Activated CD4-positive, alpha-beta T cell treated with anti-CD3 and anti-CD28 coated beads, Interleukin-2, amount 10 ng/mL, durations not matched to agents 24 days and 14 days (primary cell): ENCODE results near the gene CHST8. TPM values are rescaled to one million over a fixed set of nuclear protein-coding genes. Genes with fewer than 3 reads are reported as not detected.
"Not testable (repeated sequence)": the region's sequence is repeated elsewhere in the genome, so short reads cannot be mapped to it uniquely, and the experiment has no call there.

Experiments used
- DNase-seq: peaks from one replicate; pipeline ENCODE4 v3.0.0; 2022
- H3K27ac Mint-ChIP-seq: one replicate; pipeline ENCODE4 v1.8.0; 2022; ENCODE audit warnings: mild to moderate bottlenecking, mixed read lengths
- H3K27me3 Mint-ChIP-seq: one replicate; pipeline ENCODE4 v1.8.0; 2022; ENCODE audit warnings: mixed read lengths
- H3K36me3 Mint-ChIP-seq: one replicate; pipeline ENCODE4 v1.8.0; 2022; ENCODE audit warnings: low read depth, mild to moderate bottlenecking, mixed read lengths
- H3K4me1 Mint-ChIP-seq: one replicate; pipeline ENCODE4 v1.8.0; 2021; ENCODE audit warnings: mixed read lengths
- H3K4me3 Mint-ChIP-seq: one replicate; pipeline ENCODE4 v1.8.0; 2022; ENCODE audit warnings: mild to moderate bottlenecking, moderate library complexity, mixed read lengths
- H3K9me3 Mint-ChIP-seq: one replicate; pipeline ENCODE4 v1.8.0; 2021; ENCODE audit warnings: mixed read lengths
- intact Hi-C: fragments of 100-400 bp; cut with micrococcal nuclease; formaldehyde crosslinking; loops from one replicate; pipeline ENCODE4 v1.15.1; 2023
- total RNA-seq: library from RNA; stranded (reverse); gene quantifications from 2 replicates; pipeline ENCODE4 v1.2.3, GENCODE V29; 2022

Gene CHST8
- total RNA-seq, 1 donor from 2014 or later, result not detected

DNA sequence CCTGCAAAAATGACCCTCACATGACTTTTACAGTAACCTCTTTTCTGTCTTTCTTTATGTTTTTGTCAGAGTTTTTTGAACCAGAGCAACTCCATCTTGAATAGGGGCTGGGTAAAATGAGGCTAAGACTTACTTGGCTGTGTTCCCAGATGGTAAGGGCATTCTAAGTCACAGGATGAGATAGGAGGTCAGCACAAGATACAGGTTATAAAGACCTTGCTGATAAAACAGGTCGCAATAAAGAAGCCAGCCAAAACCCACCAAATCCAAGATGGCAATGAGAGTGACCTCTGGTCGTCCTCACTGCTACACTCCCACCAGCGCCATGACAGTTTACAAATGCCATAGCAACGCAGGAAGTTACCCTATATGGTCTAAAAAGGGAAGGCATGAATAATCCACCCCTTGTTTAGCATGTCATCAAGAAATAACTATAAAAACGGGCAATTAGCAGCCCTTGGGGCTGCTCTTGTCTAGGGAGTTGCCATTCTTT, 15.9 kb upstream of the CHST8 start:
- DNase-seq, H3K27ac Mint-ChIP-seq, H3K9me3 Mint-ChIP-seq, H3K4me3 Mint-ChIP-seq, H3K36me3 Mint-ChIP-seq, H3K27me3 Mint-ChIP-seq, H3K4me1 Mint-ChIP-seq, intact Hi-C loops: not testable (repeated sequence)

DNA sequence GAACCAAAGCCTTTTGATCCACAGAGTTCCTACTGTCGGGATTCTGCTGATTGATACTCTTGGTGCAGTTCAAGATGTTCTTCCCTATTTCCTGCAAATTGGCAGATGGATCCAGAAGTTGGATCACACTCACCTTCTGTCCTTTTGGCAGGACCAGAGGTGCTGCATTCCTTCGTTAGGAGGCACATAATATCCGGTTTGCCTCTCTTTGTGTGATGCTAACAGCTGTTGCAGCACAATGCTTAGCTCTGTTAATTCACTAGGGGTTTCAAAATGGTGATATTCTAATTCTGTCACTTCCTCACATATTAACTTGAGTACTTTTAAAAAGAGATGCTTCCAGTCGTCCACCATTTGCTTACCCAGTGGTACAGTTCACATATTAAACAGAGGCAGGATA, 15.2 kb upstream of the CHST8 start:
- Mint-ChIP-seq H3K36me3 (no peaks in the 10 kb centered on the region), H3K27me3 (no peaks in the 10 kb centered on the region), H3K4me3 (no peak overlapping the region), H3K27ac (no peak overlapping the region), H3K4me1 (no peaks in the 10 kb centered on the region), H3K9me3 (peaks cover 3% of the 10 kb centered on the region)
- no peak for DNase-seq
- intact Hi-C loops, result no loop called here

DNA sequence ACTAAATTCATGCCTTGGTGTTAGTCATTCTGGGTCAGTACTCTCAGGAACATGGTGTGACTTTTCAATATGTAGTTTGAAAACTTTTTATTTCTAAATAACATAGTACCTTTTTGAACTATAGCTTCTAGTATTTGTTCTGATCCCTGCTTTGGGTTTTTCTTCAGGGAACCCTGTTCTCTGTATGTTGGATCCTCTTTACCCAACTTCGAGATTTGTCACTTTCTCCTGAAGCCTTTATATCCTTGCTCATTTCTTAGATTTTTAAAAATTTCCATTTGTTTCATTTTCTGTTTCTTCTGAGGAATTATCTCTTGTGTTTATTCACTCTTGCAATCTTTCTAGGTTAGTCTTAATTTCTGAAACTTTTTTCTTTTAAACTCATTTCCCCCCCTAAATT, 12.4 kb upstream of the CHST8 start:
- intact Hi-C loops, result no loop called here
- Mint-ChIP-seq H3K27me3 (no peaks in the 10 kb centered on the region), H3K9me3 (no peaks in the 10 kb centered on the region), H3K27ac (no peak overlapping the region), H3K4me1 (no peaks in the 10 kb centered on the region), H3K36me3 (no peaks in the 10 kb centered on the region), H3K4me3 (no peak overlapping the region)
- DNase-seq, result no peak

DNA sequence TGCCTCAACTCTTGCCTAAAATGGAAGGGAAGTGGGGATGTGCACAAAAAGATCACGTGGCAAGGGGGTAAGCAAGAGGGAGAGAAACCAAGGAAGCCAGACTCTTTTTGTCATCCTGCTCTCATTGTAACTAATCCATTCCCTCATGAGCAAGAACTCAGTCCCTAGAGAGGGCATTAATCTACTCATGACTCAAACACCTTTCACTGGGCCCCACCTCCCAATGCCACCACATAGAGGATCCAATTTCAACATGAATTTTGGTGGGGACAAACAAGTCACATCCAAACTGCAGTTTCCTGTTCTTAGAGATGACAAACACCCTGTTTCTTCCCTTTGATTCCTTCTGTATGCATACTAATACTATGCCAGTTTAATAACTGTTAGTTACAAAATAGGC, 11.2 kb upstream of the CHST8 start:
- no peak for DNase-seq
- H3K36me3 Mint-ChIP-seq, result no peaks in the 10 kb centered on the region
- H3K9me3 Mint-ChIP-seq, result no peaks in the 10 kb centered on the region
- H3K27me3 Mint-ChIP-seq, result no peaks in the 10 kb centered on the region
- no peaks in the 10 kb centered on the region for H3K4me1 Mint-ChIP-seq
- H3K27ac Mint-ChIP-seq, result no peak overlapping the region
- no peak overlapping the region for H3K4me3 Mint-ChIP-seq
- intact Hi-C loops, result no loop called here

DNA sequence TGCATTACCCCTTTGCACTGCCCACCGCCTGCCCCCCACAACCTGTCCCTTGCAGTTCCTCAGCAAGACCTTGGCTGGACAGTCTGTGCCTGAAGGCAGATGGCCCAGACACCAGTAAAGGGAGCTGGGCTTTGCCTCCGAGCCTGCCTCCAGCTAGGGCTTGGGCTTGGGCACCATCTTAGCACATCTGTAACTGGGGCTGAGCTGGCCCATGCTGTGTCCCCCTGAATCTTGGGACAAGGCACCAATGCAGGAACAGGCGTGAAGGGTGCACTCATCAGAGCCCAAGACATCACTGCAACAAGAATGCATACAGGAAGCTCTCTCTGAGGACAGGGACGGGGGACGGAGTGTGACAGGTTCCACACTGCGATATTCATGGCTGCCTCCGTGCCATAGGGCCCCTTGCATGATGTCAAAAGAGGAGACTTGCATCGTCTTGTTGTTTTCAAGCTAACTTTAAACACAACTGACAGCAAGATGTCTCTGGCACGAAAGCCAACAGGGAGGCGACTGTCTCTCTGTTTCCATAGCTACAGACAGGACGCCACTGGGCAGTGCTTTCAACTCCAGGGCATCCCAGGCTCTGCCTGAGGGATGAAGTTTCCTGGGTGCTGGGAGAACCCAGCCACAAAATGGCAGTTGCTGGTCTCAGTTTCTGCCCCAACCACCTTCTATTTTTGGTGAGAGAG, 8.7 kb upstream of the CHST8 start:
- no peaks in the 10 kb centered on the region for H3K9me3 Mint-ChIP-seq

DNA sequence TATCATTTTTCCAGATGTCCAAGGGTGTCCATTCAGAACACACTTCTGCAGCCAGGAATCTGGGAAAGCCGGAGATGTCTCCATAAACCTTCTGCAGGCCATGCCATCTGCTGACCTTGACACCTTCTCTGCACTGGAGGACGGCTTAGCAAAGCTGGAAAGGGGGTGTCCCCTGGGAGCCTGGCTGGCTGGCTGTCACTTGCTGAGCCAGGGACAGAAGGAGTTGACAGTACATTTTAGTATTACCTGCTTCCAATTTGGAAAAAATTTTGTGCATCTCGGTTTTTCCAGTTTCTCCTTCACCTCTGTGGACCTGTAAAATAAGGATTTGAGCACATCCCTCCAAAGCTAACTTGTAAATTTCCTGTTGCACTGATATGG, 8.1 kb upstream of the CHST8 start:
- Mint-ChIP-seq H3K9me3 (no peaks in the 10 kb centered on the region), H3K27ac (no peak overlapping the region), H3K4me1 (no peaks in the 10 kb centered on the region), H3K36me3 (no peaks in the 10 kb centered on the region), H3K27me3 (no peaks in the 10 kb centered on the region), H3K4me3 (no peak overlapping the region)
- intact Hi-C loops, result no loop called here
- no peak for DNase-seq

More for the DNA sequence above, 8.7 kb upstream of the CHST8 start:
- no peak overlapping the region for H3K4me3 Mint-ChIP-seq
- no peaks in the 10 kb centered on the region for H3K27me3 Mint-ChIP-seq
- intact Hi-C loops, result no loop called here
- no peaks in the 10 kb centered on the region for H3K36me3 Mint-ChIP-seq
- no peak overlapping the region for H3K27ac Mint-ChIP-seq
- no peaks in the 10 kb centered on the region for H3K4me1 Mint-ChIP-seq
- no peak for DNase-seq

DNA sequence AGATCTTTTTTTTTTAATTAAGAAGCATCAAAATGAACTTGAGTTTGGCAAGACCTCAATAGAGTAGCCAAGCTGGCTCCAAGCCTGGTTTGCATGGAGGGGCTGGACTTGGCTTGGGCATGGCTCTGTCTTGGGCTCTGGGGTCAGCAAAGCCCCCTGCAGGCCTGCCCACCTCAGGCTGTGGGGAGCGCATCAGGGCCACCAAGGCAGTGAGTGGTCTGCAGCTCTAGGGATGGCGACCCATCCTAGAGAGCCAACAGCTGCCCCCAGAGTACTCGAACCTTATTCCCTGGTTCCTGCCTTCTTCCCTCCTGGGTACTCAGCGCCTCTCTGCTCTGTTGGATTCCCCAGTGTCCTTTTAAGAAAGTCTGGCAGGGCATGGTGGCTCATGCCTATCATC, 5.4 kb upstream of the CHST8 start:
- H3K4me3 Mint-ChIP-seq, result no peak overlapping the region
- DNase-seq, result no peak
- H3K9me3 Mint-ChIP-seq, result no peaks in the 10 kb centered on the region
- intact Hi-C loops, result no loop called here
- peaks cover 18% of the 10 kb centered on the region for H3K27me3 Mint-ChIP-seq
- H3K36me3 Mint-ChIP-seq, result no peaks in the 10 kb centered on the region
- no peaks in the 10 kb centered on the region for H3K4me1 Mint-ChIP-seq
- H3K27ac Mint-ChIP-seq, result no peak overlapping the region

DNA sequence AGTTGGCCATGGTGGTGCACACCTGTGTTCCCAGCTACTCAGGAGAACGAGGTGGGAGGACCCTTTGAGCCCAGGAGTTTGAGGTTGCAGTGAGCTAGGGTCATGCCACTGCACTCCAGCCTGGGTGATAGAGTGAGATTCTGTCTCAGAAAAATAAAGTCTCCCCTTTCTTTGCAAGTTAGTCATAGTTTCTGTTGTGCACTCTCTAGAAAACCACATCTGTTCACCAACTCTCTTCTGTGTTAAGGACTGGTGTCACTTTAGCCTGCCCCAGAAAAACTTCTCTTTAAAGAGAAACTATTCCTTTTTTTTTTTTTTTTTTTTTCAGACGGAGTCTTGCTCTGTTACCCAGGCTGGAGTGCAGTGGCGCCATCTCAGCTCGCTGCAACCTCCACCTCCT, 4.9 kb upstream of the CHST8 start:
- H3K36me3 Mint-ChIP-seq, result no peaks in the 10 kb centered on the region
- intact Hi-C loops, result no loop called here
- DNase-seq, result no peak
- H3K4me1 Mint-ChIP-seq, result no peaks in the 10 kb centered on the region
- no peak overlapping the region for H3K27ac Mint-ChIP-seq
- no peak overlapping the region for H3K4me3 Mint-ChIP-seq
- H3K9me3 Mint-ChIP-seq, result no peaks in the 10 kb centered on the region
- peaks cover 18% of the 10 kb centered on the region for H3K27me3 Mint-ChIP-seq

DNA sequence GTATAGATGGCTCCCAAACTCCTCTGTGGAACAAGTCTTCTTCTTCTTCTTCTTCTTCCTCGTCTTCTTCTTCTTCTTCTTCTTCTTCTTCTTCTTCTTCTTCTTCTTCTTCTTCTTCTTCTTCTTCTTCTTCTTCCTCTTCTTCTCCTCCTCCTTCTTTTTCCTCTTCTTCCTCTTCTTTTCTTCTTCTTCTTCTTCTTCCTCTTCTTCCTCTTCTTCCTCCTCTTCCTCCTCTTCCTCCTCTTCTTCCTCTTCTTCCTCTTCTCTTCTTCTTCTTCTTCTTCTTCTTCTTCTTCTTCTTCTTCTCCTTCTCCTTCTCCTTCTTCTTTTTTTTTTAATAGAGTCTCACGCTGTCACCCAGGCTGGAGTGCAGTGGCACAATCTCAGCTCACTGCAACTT, 3.4 kb upstream of the CHST8 start:
- H3K4me3 Mint-ChIP-seq, DNase-seq, intact Hi-C loops, H3K27ac Mint-ChIP-seq, H3K36me3 Mint-ChIP-seq, H3K9me3 Mint-ChIP-seq, H3K4me1 Mint-ChIP-seq: not testable (repeated sequence)
- H3K27me3 Mint-ChIP-seq, result peaks cover 24% of the 10 kb centered on the region

DNA sequence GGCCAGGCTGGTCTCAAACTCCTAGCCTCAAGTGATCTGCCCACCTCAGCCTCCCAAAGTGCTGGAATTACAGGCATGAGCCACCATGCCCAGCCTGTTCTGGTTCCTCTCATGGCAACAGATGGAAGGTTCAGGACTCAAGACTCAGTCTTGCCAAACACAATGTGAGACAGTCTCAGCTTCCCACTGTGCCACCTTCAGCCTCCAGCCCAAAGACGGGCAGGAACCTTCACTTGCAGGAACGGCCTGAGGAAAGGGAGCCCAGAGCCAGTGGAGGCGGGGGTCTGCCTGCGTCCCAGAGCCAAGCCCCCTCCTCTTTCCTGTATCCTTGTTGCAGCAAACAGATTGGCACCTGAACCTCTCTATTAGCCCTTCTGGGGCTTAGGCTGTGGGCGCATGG, 2.9 kb upstream of the CHST8 start:
- Mint-ChIP-seq H3K9me3 (no peaks in the 10 kb centered on the region), H3K4me3 (no peak overlapping the region), H3K36me3 (no peaks in the 10 kb centered on the region), H3K27me3 (peaks cover 29% of the 10 kb centered on the region), H3K27ac (no peak overlapping the region), H3K4me1 (no peaks in the 10 kb centered on the region)
- intact Hi-C loops, result no loop called here
- DNase-seq, result no peak

DNA sequence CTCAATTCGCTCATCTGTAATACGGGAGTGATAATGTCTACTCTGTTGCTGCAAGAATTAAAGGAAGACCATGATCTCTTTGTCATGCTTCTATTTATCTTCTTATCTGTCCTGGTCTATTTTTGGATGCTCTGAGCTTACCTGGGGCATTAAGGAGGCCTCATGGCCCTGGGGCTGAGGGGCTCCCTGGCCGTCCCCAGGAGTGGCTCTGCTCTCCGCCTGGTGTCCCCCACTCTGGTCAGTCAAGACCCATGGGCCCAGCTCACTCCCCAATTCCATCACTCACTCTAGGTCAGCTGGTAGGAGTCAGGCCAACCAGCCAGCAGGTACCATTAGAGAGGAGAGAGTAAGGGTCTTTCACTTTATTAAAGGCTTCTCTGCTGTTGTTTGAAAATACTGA, 1.1 kb upstream of the CHST8 start:
- Mint-ChIP-seq H3K4me3 (no peak overlapping the region), H3K27me3 (peaks cover 39% of the 10 kb centered on the region), H3K9me3 (no peaks in the 10 kb centered on the region), H3K4me1 (no peaks in the 10 kb centered on the region), H3K36me3 (no peaks in the 10 kb centered on the region), H3K27ac (no peak overlapping the region)
- intact Hi-C loops, result no loop called here
- no peak for DNase-seq

DNA sequence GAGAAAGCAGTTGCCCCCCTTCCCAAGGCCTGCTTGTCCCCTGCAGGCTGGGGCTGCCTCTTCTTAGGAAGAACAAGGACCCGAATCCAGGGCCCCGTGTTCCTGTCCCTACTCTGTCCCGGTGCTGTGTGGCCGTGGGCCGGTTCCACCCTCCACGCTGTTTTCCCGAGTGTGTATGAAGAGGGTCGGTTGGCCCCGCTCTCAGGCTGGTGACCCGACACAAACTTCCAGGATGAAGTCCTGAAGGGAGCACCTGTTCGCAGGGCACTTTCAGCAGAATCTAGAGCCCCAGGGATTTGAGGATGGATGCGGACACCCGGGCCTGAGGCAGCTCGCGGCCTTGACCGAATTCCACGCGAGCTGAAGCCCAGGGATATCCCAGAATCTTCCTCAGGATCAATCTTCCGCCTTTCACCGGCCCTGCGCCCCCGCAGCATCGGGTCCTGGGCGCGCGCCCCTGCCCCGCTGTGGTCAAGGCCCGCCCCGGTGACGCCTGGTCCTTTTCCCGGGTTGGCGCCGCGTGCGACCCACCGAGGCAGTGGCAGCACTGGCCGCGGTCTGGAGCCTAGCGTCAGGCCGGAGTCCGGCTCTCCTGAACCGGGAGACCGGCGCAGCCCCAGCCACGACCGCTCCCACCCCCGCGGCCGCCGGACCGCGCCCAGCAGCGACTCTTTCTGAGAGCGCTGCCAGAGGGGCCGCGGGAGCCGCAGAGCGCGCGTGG, 528 bp upstream of the CHST8 start:
- intact Hi-C loops, result no loop called here
- H3K36me3 Mint-ChIP-seq, result no peaks in the 10 kb centered on the region
- DNase-seq, result no peak
- H3K27ac Mint-ChIP-seq, result no peak overlapping the region
- H3K9me3 Mint-ChIP-seq, result no peaks in the 10 kb centered on the region
- H3K4me1 Mint-ChIP-seq, result no peaks in the 10 kb centered on the region
- H3K4me3 Mint-ChIP-seq, result no peak overlapping the region
- peaks cover 39% of the 10 kb centered on the region for H3K27me3 Mint-ChIP-seq

DNA sequence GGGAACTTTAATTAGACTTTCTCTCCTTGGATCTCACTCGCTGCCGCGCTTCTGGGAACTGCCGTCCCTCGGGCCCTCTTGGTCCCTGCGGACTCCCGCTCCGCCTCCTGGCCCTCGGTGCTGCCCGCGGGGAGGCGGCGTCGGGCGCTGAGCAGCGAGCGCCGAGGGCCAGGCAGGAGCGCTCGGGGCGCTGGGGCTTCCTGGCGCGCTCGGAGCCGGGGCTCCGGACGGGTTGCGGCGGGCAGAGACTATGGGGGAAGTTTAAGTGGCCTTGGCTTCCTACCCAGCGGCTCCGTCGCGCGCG, 704 bp downstream of the CHST8 start:
- no peak overlapping the region for H3K27ac Mint-ChIP-seq
- peaks cover 39% of the 10 kb centered on the region for H3K27me3 Mint-ChIP-seq
- no peaks in the 10 kb centered on the region for H3K36me3 Mint-ChIP-seq
- intact Hi-C loops, result no loop called here
- DNase-seq, result no peak
- no peak overlapping the region for H3K4me3 Mint-ChIP-seq
- H3K9me3 Mint-ChIP-seq, result no peaks in the 10 kb centered on the region
- H3K4me1 Mint-ChIP-seq, result no peaks in the 10 kb centered on the region

DNA sequence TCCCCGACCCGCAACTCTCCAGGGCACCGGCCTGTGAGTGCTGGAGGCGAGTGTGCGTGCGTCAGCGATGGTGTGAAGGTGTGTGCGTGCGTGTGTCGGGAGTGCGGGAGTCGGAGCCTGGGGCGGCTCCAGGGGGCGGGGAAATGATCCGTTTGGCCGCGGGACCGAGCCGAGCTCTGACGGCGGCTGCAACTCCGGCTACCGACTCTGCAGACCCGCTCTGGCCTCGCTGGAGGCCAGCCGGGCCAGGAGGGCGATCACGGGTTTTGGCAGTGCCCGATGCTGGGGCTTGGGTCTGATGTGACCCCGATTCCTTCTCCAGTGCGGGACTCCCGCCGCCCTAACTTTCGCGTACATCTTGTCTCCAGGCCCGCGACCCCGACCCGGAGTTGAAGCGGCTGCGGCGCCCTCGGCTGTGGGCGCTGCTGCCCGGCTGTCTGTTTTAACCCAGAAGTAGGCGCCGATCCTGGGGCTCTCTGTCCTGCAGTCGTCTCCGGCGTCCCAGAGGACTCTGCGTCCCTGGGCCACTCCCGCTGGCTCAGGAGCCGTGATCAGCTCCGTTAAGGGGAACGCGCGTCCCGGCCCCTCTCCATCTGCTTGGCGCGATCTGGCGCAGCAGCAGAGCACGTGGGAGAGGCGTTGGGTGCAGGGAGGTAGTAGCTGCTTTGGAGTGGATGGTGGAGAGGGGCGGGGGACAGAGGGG, 1.2 kb downstream of the CHST8 start:
- H3K4me3 Mint-ChIP-seq, result no peak overlapping the region

More for the DNA sequence above, 1.2 kb downstream of the CHST8 start:
- Mint-ChIP-seq H3K27ac (no peak overlapping the region), H3K4me1 (no peaks in the 10 kb centered on the region), H3K36me3 (no peaks in the 10 kb centered on the region), H3K9me3 (no peaks in the 10 kb centered on the region), H3K27me3 (peaks cover 39% of the 10 kb centered on the region)
- intact Hi-C loops, result no loop called here
- no peak for DNase-seq
